Mucosa of descending colon (tissue), 3 donors: ENCODE results near the gene KDM8. TPM values are rescaled to one million over a fixed set of nuclear protein-coding genes. Genes with fewer than 3 reads are reported as not detected.
A peak's percentile ranks its signal among the peaks of the same experiment; 100 is the strongest.

ENCODE experiments used
- ATAC-seq: fragments of 200-7000 bp; cut with Tn5 transposase; one replicate; pipeline ENCODE4 v1.9.1; 2020; ENCODE audit warnings: mild to moderate bottlenecking, moderate library complexity
- DNase-seq, 3 donors: peaks; one replicate each; pipeline ENCODE4 v3.0.0-alpha.2; 2020
- H3K36me3 ChIP-seq: fragments of 200-600 bp; one replicate; pipeline ENCODE4 v1.8.0; 2021; ENCODE audit warnings: low read depth, mild to moderate bottlenecking
- H3K4me1 ChIP-seq: fragments of 200-600 bp; one replicate; pipeline ENCODE4 v1.8.0; 2021; ENCODE audit warnings: low read depth, mild to moderate bottlenecking
- H3K4me3 ChIP-seq: fragments of 200-600 bp; one replicate; pipeline ENCODE4 v1.8.0; 2021; ENCODE audit warnings: mild to moderate bottlenecking
- H3K9me3 ChIP-seq: fragments of 200-600 bp; one replicate; pipeline ENCODE4 v1.8.0; 2021; ENCODE audit warnings: mild to moderate bottlenecking
- intact Hi-C, 2 donors: fragments of 100-400 bp; cut with DNase I in 1 of 2; cut with micrococcal nuclease in 1 of 2; formaldehyde crosslinking; loops; one replicate each; pipeline versions ENCODE4 v1.11.0 to v1.11.1; 2022; cut with DNase I, micrococcal nuclease
- total RNA-seq, 3 donors: library from RNA; stranded (reverse); fragmentation: NEBNext Ultra II Directional in 2 of 3; extraction: Animal tissue kit (Norgen Biotek cat#: 25700) in 2 of 3; gene quantifications; one replicate each; pipeline versions ENCODE4 v1.2.1 to v1.2.4, GENCODE V29; 2021 to 2023
- TF ChIP-seq, protein P1 (sequence below): fragments of 200-600 bp; IDR thresholded peaks from one replicate; pipeline ENCODE4 v1.8.0; 2022; ENCODE audit warnings: antibody characterized with exemption, mild to moderate bottlenecking
- donor health status: DM: no; HTN: no; CAD: no; lungs with moderate emphysema.
- donor health status: DM: no; HTN: no; CAD: no.
- donor health status: DM: no; HTN: yes; CAD: no.

Gene KDM8
- total RNA-seq, 3 donors from 2014 or later = 8.7 to 12.9 (median 8.9) TPM

DNA sequence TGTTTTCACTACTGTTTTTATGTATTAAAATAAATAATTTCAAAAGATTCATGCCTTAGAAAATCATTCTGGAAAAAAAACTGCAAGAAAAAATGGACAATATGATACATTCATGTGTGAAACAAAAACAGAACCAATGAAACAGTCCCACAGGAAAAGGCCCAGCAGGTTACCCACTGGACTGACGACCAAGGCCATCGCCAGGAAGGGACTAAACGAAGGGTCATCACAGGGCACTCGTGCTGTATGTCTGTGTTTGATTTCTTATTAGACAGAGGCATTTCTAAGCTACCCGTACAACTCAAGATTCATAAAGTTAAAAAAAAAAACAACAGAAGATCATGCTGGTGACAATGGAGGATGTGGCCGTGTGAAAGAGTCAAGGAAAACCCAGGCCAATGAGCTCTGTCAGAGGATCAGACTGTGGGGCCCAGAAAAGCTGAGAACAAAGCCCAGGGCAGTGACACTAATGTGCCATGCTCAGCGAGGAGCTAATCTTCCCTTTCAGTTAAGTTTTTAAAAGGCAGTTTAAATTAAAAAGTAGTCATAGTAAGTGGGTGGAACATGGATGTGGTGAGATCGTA is 33.4 kb downstream of the KDM8 start:
- no peaks in the 10 kb centered on the region for H3K36me3 ChIP-seq
- intact Hi-C loops = loop anchor here in 1 of 2 donors (10.0 kb wide), 1 partner anchor 78 kb away; the partner anchor contains the start of gene IL4R
- TF ChIP-seq, protein P1, sequence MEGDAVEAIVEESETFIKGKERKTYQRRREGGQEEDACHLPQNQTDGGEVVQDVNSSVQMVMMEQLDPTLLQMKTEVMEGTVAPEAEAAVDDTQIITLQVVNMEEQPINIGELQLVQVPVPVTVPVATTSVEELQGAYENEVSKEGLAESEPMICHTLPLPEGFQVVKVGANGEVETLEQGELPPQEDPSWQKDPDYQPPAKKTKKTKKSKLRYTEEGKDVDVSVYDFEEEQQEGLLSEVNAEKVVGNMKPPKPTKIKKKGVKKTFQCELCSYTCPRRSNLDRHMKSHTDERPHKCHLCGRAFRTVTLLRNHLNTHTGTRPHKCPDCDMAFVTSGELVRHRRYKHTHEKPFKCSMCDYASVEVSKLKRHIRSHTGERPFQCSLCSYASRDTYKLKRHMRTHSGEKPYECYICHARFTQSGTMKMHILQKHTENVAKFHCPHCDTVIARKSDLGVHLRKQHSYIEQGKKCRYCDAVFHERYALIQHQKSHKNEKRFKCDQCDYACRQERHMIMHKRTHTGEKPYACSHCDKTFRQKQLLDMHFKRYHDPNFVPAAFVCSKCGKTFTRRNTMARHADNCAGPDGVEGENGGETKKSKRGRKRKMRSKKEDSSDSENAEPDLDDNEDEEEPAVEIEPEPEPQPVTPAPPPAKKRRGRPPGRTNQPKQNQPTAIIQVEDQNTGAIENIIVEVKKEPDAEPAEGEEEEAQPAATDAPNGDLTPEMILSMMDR = no peak
- ATAC-seq (no peak), DNase-seq (peak in 1 of 3 donors; percentile 16)
- H3K4me1 ChIP-seq = peaks cover 75% of the 10 kb centered on the region
- H3K4me3 ChIP-seq = no peak overlapping the region
- no peaks in the 10 kb centered on the region for H3K9me3 ChIP-seq

DNA sequence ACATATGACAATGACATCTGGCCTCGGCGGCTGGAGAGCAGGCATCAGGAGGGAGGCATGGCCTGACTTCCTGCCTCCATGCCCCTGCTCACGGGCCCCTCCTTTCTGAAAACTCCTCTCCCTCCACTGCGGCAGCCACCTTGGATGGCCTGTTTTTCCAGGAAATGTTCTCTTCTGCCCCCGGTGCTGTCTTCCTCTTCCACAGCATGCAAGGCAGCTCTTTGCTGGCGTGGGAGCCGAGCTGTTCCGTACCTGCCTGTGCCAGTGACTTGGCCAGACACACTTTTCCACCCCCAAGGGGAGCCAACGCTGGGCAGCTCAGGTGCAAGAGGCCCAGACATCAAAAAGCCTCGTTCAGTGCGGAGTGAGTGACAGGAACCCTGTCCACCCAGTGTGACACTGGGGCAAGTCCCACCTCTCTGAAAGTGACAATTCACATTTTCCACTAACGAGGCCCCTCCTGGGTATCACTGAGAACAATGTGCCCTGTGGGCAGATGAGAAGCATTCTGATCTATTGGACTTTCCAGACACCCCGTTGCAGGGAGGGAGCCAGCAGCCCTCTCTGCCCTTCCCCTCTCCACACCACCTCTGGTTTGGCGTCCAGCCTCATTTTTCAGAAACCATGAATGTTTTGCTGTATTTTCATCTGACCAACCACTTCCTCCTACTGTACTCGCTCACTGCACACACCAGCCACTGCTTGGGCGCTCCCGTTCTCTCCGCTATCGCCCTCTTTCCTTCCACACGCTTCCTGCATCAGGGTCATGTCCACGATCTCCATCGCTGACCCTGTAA is 34.1 kb downstream of the KDM8 start:
- TF ChIP-seq, protein P1 = no peak
- Histone ChIP-seq H3K4me3 (no peak overlapping the region), H3K9me3 (no peaks in the 10 kb centered on the region), H3K4me1 (peaks cover 75% of the 10 kb centered on the region), H3K36me3 (no peaks in the 10 kb centered on the region)
- DNase-seq (peak in 2 of 3 donors; percentile 52 to 81), ATAC-seq (peak; percentile 12)
- intact Hi-C loops = loop anchor here in 1 of 2 donors (10.0 kb wide), 1 partner anchor 77 kb away; the partner anchor contains the start of gene IL4R

DNA sequence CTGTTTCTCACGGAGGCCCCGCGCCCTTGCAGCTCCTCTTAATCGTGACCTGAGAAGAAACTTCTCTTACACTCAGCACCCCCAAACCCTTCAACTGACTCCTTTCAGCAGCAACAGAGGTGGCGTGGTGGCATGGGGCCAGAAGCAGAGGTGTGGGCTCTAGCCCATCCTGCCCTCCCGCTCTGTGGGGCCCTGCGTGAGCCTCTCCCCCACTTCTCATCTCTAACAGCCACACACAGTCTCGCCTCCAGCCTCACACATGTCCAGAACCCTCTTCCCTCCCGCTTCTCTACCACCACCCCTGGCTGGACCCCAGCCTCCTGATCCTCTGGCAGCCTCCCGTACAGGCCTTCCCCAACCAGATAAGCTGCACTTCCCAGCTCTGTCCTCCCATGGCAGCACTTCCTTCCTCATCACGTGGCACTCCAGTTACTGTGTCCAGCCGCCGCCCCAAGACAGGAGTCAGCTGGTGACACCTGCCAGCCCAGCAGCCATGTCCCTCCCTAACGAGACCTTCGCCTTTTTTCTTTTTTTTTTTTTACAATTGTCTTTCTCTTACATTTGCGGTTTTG is 34.8 kb downstream of the KDM8 start:
- intact Hi-C loops = loop anchor here in 1 of 2 donors (10.0 kb wide), 1 partner anchor 77 kb away; the partner anchor contains the start of gene IL4R
- peaks cover 75% of the 10 kb centered on the region for H3K4me1 ChIP-seq
- no peaks in the 10 kb centered on the region for H3K9me3 ChIP-seq
- H3K36me3 ChIP-seq = no peaks in the 10 kb centered on the region
- TF ChIP-seq, protein P1 = no peak
- DNase-seq (peak; percentile 80 to 89 (median 82)), ATAC-seq (peak; percentile 64)
- no peak overlapping the region for H3K4me3 ChIP-seq

DNA sequence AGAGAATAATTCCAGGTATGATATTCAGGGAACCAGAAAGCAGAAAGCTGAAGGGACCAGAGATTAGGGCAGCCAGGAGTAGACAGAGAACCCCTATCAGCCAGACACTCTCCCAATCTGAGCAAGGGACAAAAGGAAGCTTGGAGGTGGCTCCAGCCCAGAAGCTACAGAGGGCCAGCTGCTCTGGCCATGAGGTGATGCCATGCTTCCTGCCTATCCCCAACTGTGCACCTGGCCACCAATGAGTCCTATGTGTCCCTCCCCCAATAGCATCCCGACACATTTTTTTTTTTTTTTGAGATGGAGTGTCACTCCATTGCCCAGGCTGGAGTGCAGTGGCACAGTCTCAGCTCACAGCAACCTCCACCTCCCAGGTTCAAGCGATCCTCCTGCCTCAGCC is 35.3 kb downstream of the KDM8 start:
- no peak overlapping the region for H3K4me3 ChIP-seq
- H3K4me1 ChIP-seq = peaks cover 78% of the 10 kb centered on the region
- ATAC-seq (no peak), DNase-seq (peak in 1 of 3 donors; percentile 33)
- TF ChIP-seq, protein P1 = no peak
- intact Hi-C loops = loop anchor here in 1 of 2 donors (10.0 kb wide), 1 partner anchor 76 kb away; the partner anchor contains the start of gene IL4R
- no peaks in the 10 kb centered on the region for H3K36me3 ChIP-seq
- H3K9me3 ChIP-seq = no peaks in the 10 kb centered on the region

DNA sequence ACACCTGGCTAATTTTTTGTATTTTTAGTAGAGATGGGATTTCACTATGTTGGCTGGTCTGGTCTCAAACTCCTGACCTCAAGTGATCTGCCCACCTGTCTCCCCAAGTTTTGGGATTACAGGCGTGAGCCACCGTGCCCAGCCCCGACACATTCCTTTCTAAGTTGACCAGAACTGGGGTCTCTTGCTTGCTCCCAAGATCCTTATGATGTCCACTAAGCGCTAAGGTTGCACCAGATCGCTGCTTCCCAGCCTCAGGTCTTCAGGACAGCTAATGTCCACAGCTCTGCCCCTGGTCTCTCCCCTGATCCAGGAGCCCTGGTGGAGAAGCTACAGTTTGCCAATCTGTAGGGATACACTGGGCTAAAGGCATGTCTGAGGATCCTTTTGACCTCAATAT is 35.7 kb downstream of the KDM8 start:
- Histone ChIP-seq H3K4me3 (no peak overlapping the region), H3K36me3 (no peaks in the 10 kb centered on the region), H3K9me3 (no peaks in the 10 kb centered on the region), H3K4me1 (peaks cover 82% of the 10 kb centered on the region)
- TF ChIP-seq, protein P1 = no peak
- DNase-seq = no peak
- intact Hi-C loops = loop anchor here in 1 of 2 donors (10.0 kb wide), 1 partner anchor 76 kb away; the partner anchor contains the start of gene IL4R
- no peak for ATAC-seq
